K562 (cell line): ENCODE data around the gene RCBTB1. TPM values are rescaled to one million over a fixed set of nuclear protein-coding genes. Genes with fewer than 3 reads are reported as not detected.

Source experiments
- POLR2H ChIP-seq: IDR thresholded peaks from 2 replicates; pipeline ENCODE4 v1.6.1; 2016; ENCODE audit warnings: missing genetic modification characterization, low read depth, mild to moderate bottlenecking, control low read depth, missing compliant biosample characterization, moderate library complexity
- polyA plus RNA-seq, 8 experiments: library from polyadenylated mRNA; depleted of rRNA in 4 of 8; stranded (reverse) in 5 of 8; unstranded in 3 of 8; fragments of >200 nt; fragmentation: Nextera tagmentation in 2 of 8; fragmentation: Illumina TruSeq in 1 of 8; extraction: Ambion mirVana in 2 of 8; extraction: Trizol in 1 of 8; gene quantifications; 2 replicates each; pipeline versions ENCODE4 v1.2.1 to v1.2.3, GENCODE V29; 2011 to 2014; ENCODE audit warnings: inconsistent platforms in 1 of 8, missing spikeins in 1 of 8
- total RNA-seq, 7 experiments: library from RNA; depleted of rRNA in 6 of 7; stranded (reverse); fragments of >200 nt in 6 of 7; fragmentation: Illumina TruSeq in 2 of 7; extraction: Trizol in 2 of 7; gene quantifications; 2 replicates each; pipeline versions ENCODE4 v1.2.1 to v1.2.3, GENCODE V29; 2011 to 2021; ENCODE audit warnings: low replicate concordance in 1 of 7
- TF ChIP-seq, protein P1 (sequence below): fragments of 450-650 bp; IDR thresholded peaks from 2 replicates; pipeline ENCODE4 v1.6.1; 2016; ENCODE audit warnings: mild to moderate bottlenecking, moderate library complexity
- TF ChIP-seq, protein P2 (sequence below), 2 experiments: fragments of 450-650 bp in 1 of 2; sonication (generic) in 1 of 2; formaldehyde crosslinking in 1 of 2; IDR thresholded peaks; 2 replicates each; pipeline versions ENCODE4 v1.7.1 to v1.9.0; 2016 to 2022; ENCODE audit warnings: inconsistent platforms in 1 of 2, mild to moderate bottlenecking in 1 of 2, missing genetic modification reagents in 1 of 2

The RCBTB1 gene
- total and polyA plus RNA-seq, 9 of the 15 experiments (the other 6 are each of a cell fraction or from before 2014, with no cell fraction given) = 4.0 to 11.3 (median 8.4) TPM

DNA sequence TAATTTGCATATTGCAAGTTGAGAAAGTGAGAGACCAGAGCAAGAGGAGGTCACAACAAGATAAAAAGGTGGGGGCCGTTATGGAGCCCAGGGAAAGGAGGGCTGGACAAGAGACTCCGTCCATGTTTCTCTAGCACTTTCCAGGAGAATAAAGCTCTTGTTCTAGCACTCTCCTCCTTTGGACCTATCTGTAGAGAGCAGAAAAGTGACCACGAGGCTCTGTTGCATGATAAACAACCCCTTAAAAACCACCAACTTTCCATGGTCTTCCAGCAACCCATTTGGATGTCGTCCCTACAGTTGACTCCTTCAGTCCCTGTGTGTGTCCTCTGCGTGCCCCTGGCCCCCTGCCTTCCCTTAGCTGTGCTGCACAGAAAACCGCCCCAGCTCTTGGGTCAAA is 38.9 kb upstream of the RCBTB1 start (continued):
- TF ChIP-seq, protein P1, sequence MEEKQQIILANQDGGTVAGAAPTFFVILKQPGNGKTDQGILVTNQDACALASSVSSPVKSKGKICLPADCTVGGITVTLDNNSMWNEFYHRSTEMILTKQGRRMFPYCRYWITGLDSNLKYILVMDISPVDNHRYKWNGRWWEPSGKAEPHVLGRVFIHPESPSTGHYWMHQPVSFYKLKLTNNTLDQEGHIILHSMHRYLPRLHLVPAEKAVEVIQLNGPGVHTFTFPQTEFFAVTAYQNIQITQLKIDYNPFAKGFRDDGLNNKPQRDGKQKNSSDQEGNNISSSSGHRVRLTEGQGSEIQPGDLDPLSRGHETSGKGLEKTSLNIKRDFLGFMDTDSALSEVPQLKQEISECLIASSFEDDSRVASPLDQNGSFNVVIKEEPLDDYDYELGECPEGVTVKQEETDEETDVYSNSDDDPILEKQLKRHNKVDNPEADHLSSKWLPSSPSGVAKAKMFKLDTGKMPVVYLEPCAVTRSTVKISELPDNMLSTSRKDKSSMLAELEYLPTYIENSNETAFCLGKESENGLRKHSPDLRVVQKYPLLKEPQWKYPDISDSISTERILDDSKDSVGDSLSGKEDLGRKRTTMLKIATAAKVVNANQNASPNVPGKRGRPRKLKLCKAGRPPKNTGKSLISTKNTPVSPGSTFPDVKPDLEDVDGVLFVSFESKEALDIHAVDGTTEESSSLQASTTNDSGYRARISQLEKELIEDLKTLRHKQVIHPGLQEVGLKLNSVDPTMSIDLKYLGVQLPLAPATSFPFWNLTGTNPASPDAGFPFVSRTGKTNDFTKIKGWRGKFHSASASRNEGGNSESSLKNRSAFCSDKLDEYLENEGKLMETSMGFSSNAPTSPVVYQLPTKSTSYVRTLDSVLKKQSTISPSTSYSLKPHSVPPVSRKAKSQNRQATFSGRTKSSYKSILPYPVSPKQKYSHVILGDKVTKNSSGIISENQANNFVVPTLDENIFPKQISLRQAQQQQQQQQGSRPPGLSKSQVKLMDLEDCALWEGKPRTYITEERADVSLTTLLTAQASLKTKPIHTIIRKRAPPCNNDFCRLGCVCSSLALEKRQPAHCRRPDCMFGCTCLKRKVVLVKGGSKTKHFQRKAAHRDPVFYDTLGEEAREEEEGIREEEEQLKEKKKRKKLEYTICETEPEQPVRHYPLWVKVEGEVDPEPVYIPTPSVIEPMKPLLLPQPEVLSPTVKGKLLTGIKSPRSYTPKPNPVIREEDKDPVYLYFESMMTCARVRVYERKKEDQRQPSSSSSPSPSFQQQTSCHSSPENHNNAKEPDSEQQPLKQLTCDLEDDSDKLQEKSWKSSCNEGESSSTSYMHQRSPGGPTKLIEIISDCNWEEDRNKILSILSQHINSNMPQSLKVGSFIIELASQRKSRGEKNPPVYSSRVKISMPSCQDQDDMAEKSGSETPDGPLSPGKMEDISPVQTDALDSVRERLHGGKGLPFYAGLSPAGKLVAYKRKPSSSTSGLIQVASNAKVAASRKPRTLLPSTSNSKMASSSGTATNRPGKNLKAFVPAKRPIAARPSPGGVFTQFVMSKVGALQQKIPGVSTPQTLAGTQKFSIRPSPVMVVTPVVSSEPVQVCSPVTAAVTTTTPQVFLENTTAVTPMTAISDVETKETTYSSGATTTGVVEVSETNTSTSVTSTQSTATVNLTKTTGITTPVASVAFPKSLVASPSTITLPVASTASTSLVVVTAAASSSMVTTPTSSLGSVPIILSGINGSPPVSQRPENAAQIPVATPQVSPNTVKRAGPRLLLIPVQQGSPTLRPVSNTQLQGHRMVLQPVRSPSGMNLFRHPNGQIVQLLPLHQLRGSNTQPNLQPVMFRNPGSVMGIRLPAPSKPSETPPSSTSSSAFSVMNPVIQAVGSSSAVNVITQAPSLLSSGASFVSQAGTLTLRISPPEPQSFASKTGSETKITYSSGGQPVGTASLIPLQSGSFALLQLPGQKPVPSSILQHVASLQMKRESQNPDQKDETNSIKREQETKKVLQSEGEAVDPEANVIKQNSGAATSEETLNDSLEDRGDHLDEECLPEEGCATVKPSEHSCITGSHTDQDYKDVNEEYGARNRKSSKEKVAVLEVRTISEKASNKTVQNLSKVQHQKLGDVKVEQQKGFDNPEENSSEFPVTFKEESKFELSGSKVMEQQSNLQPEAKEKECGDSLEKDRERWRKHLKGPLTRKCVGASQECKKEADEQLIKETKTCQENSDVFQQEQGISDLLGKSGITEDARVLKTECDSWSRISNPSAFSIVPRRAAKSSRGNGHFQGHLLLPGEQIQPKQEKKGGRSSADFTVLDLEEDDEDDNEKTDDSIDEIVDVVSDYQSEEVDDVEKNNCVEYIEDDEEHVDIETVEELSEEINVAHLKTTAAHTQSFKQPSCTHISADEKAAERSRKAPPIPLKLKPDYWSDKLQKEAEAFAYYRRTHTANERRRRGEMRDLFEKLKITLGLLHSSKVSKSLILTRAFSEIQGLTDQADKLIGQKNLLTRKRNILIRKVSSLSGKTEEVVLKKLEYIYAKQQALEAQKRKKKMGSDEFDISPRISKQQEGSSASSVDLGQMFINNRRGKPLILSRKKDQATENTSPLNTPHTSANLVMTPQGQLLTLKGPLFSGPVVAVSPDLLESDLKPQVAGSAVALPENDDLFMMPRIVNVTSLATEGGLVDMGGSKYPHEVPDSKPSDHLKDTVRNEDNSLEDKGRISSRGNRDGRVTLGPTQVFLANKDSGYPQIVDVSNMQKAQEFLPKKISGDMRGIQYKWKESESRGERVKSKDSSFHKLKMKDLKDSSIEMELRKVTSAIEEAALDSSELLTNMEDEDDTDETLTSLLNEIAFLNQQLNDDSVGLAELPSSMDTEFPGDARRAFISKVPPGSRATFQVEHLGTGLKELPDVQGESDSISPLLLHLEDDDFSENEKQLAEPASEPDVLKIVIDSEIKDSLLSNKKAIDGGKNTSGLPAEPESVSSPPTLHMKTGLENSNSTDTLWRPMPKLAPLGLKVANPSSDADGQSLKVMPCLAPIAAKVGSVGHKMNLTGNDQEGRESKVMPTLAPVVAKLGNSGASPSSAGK = no peak
- TF ChIP-seq, protein P2, sequence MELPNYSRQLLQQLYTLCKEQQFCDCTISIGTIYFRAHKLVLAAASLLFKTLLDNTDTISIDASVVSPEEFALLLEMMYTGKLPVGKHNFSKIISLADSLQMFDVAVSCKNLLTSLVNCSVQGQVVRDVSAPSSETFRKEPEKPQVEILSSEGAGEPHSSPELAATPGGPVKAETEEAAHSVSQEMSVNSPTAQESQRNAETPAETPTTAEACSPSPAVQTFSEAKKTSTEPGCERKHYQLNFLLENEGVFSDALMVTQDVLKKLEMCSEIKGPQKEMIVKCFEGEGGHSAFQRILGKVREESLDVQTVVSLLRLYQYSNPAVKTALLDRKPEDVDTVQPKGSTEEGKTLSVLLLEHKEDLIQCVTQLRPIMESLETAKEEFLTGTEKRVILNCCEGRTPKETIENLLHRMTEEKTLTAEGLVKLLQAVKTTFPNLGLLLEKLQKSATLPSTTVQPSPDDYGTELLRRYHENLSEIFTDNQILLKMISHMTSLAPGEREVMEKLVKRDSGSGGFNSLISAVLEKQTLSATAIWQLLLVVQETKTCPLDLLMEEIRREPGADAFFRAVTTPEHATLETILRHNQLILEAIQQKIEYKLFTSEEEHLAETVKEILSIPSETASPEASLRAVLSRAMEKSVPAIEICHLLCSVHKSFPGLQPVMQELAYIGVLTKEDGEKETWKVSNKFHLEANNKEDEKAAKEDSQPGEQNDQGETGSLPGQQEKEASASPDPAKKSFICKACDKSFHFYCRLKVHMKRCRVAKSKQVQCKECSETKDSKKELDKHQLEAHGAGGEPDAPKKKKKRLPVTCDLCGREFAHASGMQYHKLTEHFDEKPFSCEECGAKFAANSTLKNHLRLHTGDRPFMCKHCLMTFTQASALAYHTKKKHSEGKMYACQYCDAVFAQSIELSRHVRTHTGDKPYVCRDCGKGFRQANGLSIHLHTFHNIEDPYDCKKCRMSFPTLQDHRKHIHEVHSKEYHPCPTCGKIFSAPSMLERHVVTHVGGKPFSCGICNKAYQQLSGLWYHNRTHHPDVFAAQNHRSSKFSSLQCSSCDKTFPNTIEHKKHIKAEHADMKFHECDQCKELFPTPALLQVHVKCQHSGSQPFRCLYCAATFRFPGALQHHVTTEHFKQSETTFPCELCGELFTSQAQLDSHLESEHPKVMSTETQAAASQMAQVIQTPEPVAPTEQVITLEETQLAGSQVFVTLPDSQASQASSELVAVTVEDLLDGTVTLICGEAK (IDR thresholded peaks at IDR 0.05) = peak; percentile 75
- TF ChIP-seq, protein P2 (CRISPR knock-in tag; IDR thresholded peaks at IDR 0.05) = no peak
- no peak for TF ChIP-seq POLR2H (tag)
